Mucosa of rectum (tissue), 2 donors: Measurements from ENCODE around the gene TEN1.

Source experiments
- H3K27ac ChIP-seq, 2 donors: one replicate each; pipeline ENCODE4 v1.7.0; 2013; ENCODE audit warnings: inconsistent platforms in 2 of 2, low read depth in 2 of 2, low read length in 2 of 2
- H3K27me3 ChIP-seq, 2 donors: one replicate each; pipeline ENCODE4 v1.7.0; 2013; ENCODE audit warnings: low read length in 2 of 2; ENCODE audit not compliant: control insufficient read depth in 2 of 2, insufficient read depth in 2 of 2
- H3K36me3 ChIP-seq, 2 donors: one replicate each; pipeline ENCODE4 v1.7.0; 2013; ENCODE audit warnings: low read length in 2 of 2; ENCODE audit not compliant: control insufficient read depth in 2 of 2, insufficient read depth in 2 of 2
- H3K4me1 ChIP-seq, 2 donors: one replicate each; pipeline ENCODE4 v1.7.0; 2013; ENCODE audit warnings: low read length in 2 of 2, mild to moderate bottlenecking in 1 of 2; ENCODE audit not compliant: control insufficient read depth in 2 of 2, insufficient read depth in 2 of 2
- H3K4me3 ChIP-seq, 2 donors: one replicate each; pipeline ENCODE4 v1.7.0; 2013; ENCODE audit warnings: low read length in 2 of 2
- H3K9ac ChIP-seq, 2 donors: one replicate each; pipeline ENCODE4 v1.7.0; 2013; ENCODE audit warnings: low read length in 2 of 2, low read depth in 1 of 2, mild to moderate bottlenecking in 1 of 2
- H3K9me3 ChIP-seq, 2 donors: one replicate each; pipeline ENCODE4 v1.7.0; 2013; ENCODE audit warnings: low read length in 2 of 2; ENCODE audit not compliant: control insufficient read depth in 2 of 2
- donor health status: healthy.
- donor health status: Normal muscosa, but diverticular disease.

The TEN1 gene

GRCh38 chr17:75976175-75976848 is 2.7 kb upstream of the TEN1 start:
- H3K9me3 ChIP-seq = no peaks in the 10 kb centered on the region
- no peaks in the 10 kb centered on the region for H3K27me3 ChIP-seq
- H3K4me3 ChIP-seq = peak overlapping the region; percentile 35 to 71
- peaks cover 10 to 11% of the 10 kb centered on the region in 2 donors for H3K36me3 ChIP-seq
- peak overlapping the region; percentile 74 to 82 for H3K27ac ChIP-seq
- peaks cover 28 to 29% of the 10 kb centered on the region in 2 donors for H3K4me1 ChIP-seq
- peak overlapping the region; percentile 62 to 65 for H3K9ac ChIP-seq

- peak overlapping the region; percentile 99 for H3K27ac ChIP-seq
- peaks cover 0 to 4% of the 10 kb centered on the region in 2 donors for H3K36me3 ChIP-seq
- H3K9ac ChIP-seq = peak overlapping the region; percentile 97 to 98
- H3K4me1 ChIP-seq = peaks cover 33 to 35% of the 10 kb centered on the region in 2 donors
- no peaks in the 10 kb centered on the region for H3K27me3 ChIP-seq
- H3K4me3 ChIP-seq = peak overlapping the region; percentile 96 to 97
- no peaks in the 10 kb centered on the region for H3K9me3 ChIP-seq
These were observed 706 bp downstream of the TEN1 start for GRCh38 chr17:75979705-75980187.

GRCh38 chr17:75980188-75981018 is 1.4 kb downstream of the TEN1 start:
- Histone ChIP-seq H3K9ac (peak overlapping the region; percentile 97 to 98), H3K36me3 (peaks cover 0 to 2% of the 10 kb centered on the region in 2 donors), H3K27me3 (no peaks in the 10 kb centered on the region), H3K4me1 (peaks cover 30 to 35% of the 10 kb centered on the region in 2 donors), H3K27ac (peak overlapping the region; percentile 99), H3K9me3 (no peaks in the 10 kb centered on the region), H3K4me3 (peak overlapping the region; percentile 96 to 97)

GRCh38 chr17:75981019-75981615 is 2.1 kb downstream of the TEN1 start:
- H3K36me3 ChIP-seq = peaks cover 0 to 2% of the 10 kb centered on the region in 2 donors
- no peak overlapping the region for H3K4me3 ChIP-seq
- H3K27ac ChIP-seq = no peak overlapping the region
- H3K9ac ChIP-seq = no peak overlapping the region
- no peaks in the 10 kb centered on the region for H3K27me3 ChIP-seq
- no peaks in the 10 kb centered on the region for H3K9me3 ChIP-seq
- H3K4me1 ChIP-seq = peaks cover 23 to 30% of the 10 kb centered on the region in 2 donors

- H3K27ac ChIP-seq = no peak overlapping the region
- H3K9ac ChIP-seq = no peak overlapping the region
- no peaks in the 10 kb centered on the region for H3K27me3 ChIP-seq
- H3K36me3 ChIP-seq = peaks cover 0 to 4% of the 10 kb centered on the region in 2 donors
- no peaks in the 10 kb centered on the region for H3K9me3 ChIP-seq
- peaks cover 11 to 18% of the 10 kb centered on the region in 2 donors for H3K4me1 ChIP-seq
- H3K4me3 ChIP-seq = no peak overlapping the region
These were observed 4.6 kb downstream of the TEN1 start for GRCh38 chr17:75983501-75984181.

- no peaks in the 10 kb centered on the region for H3K27me3 ChIP-seq
- peaks cover 0 to 4% of the 10 kb centered on the region in 2 donors for H3K36me3 ChIP-seq
- no peak overlapping the region for H3K4me3 ChIP-seq
- H3K9me3 ChIP-seq = no peaks in the 10 kb centered on the region
- H3K9ac ChIP-seq = no peak overlapping the region
- peaks cover 6 to 8% of the 10 kb centered on the region in 2 donors for H3K4me1 ChIP-seq
- H3K27ac ChIP-seq = no peak overlapping the region
These were observed 6.9 kb downstream of the TEN1 start for GRCh38 chr17:75985986-75986385.

GRCh38 chr17:75987041-75987440 is 8.0 kb downstream of the TEN1 start:
- Histone ChIP-seq H3K4me1 (peaks cover 6 to 8% of the 10 kb centered on the region in 2 donors), H3K27ac (no peak overlapping the region), H3K27me3 (no peaks in the 10 kb centered on the region), H3K36me3 (peaks cover 4 to 6% of the 10 kb centered on the region in 2 donors), H3K9me3 (no peaks in the 10 kb centered on the region), H3K9ac (no peak overlapping the region), H3K4me3 (no peak overlapping the region)

GRCh38 chr17:75991396-75991795 is 12.4 kb downstream of the TEN1 start:
- Histone ChIP-seq H3K9me3 (no peaks in the 10 kb centered on the region), H3K4me3 (no peak overlapping the region), H3K27ac (no peak overlapping the region), H3K36me3 (peaks cover 6% of the 10 kb centered on the region in 2 donors), H3K4me1 (peaks cover 13 to 17% of the 10 kb centered on the region in 2 donors), H3K27me3 (no peaks in the 10 kb centered on the region), H3K9ac (no peak overlapping the region)

- Histone ChIP-seq H3K9ac (peak overlapping the region in 1 of 2 donors; percentile 16), H3K9me3 (no peaks in the 10 kb centered on the region), H3K4me3 (no peak overlapping the region), H3K27ac (peak overlapping the region; percentile 41 to 97), H3K27me3 (no peaks in the 10 kb centered on the region), H3K36me3 (peaks cover 3 to 6% of the 10 kb centered on the region in 2 donors), H3K4me1 (peaks cover 40% of the 10 kb centered on the region in 2 donors)
These were observed 15.8 kb downstream of the TEN1 start for GRCh38 chr17:75994802-75995370.
